Suprapubic skin (tissue), 3 donors: ENCODE data around the gene GNB1.

Source experiments
- EP300 ChIP-seq: sonication (generic); formaldehyde crosslinking; IDR thresholded peaks from one replicate; pipeline ENCODE4 v1.6.1; 2017; ENCODE audit warnings: antibody characterized with exemption
- TF ChIP-seq, protein P1 (sequence below), 2 donors: fragments of 200-600 bp in 1 of 2; fragments of 450-650 bp in 1 of 2; sonication (generic) in 1 of 2; IDR thresholded peaks; one replicate each; pipeline ENCODE4 v1.5.1; 2016 to 2019; ENCODE audit warnings: antibody characterized with exemption in 2 of 2, mild to moderate bottlenecking in 1 of 2, moderate library complexity in 1 of 2

DNA sequence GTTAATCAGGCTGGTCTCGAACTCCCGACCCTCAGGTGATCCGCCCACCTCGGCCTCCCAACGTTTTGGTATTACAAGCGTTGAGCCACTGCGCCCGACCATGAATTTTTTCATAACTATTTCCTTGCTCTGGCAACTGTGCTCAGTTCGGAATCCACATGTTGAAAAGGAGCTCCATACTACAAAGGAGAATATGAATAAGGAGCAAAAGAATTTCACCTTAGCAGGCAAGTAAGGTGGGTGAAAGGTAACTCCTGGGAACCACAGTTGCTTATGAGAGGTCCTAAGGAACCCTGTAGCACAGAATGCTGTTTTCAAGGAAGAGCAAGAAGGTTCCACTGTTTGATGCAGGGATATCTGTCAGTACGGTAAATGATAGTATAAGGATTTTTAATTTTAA lies 82.7 kb downstream of the GNB1 start:
- TF ChIP-seq, protein P1, sequence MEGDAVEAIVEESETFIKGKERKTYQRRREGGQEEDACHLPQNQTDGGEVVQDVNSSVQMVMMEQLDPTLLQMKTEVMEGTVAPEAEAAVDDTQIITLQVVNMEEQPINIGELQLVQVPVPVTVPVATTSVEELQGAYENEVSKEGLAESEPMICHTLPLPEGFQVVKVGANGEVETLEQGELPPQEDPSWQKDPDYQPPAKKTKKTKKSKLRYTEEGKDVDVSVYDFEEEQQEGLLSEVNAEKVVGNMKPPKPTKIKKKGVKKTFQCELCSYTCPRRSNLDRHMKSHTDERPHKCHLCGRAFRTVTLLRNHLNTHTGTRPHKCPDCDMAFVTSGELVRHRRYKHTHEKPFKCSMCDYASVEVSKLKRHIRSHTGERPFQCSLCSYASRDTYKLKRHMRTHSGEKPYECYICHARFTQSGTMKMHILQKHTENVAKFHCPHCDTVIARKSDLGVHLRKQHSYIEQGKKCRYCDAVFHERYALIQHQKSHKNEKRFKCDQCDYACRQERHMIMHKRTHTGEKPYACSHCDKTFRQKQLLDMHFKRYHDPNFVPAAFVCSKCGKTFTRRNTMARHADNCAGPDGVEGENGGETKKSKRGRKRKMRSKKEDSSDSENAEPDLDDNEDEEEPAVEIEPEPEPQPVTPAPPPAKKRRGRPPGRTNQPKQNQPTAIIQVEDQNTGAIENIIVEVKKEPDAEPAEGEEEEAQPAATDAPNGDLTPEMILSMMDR (IDR thresholded peaks at IDR 0.05) = no peak
- TF ChIP-seq EP300 = no peak
